KG1 (cell line): ENCODE data around the gene GSTO2.
"Not testable (repeated sequence)": the region's sequence is repeated elsewhere in the genome, so short reads cannot be mapped to it uniquely, and the experiment has no call there.

Experiments
- DNase-seq: peaks from one replicate; lab custom pipeline; 2025; lab: John Stamatoyannopoulos, UW

Gene GSTO2

GRCh38 chr10:104268713-104269645 lies at the start of gene GSTO2:
GSTO2 (plus strand) TSS chr10:104269184; CDS start chr10:104274916, 5,732 bp downstream.
- DNase-seq: peak; percentile 96

- DNase-seq: no peak
These were observed 48.5 kb upstream of the GSTO2 start for GRCh38 chr10:104220522-104220921.

GRCh38 chr10:104223304-104223703 lies 45.7 kb upstream of the GSTO2 start:
- no peak for DNase-seq

- DNase-seq: no peak
These were observed 38.5 kb upstream of the GSTO2 start for GRCh38 chr10:104230490-104230889.

- DNase-seq: peak; percentile 79
These were observed 37.0 kb upstream of the GSTO2 start, which contains the start of gene CFAP43 for GRCh38 chr10:104231784-104232612. CFAP43 (minus strand) TSS chr10:104232364; CDS start chr10:104232246, 118 bp downstream.

- no peak for DNase-seq
These were observed 36.3 kb upstream of the GSTO2 start for GRCh38 chr10:104232613-104233102.

GRCh38 chr10:104233817-104234216 lies 35.2 kb upstream of the GSTO2 start:
- DNase-seq: no peak

- DNase-seq: no peak
These were observed 34.0 kb upstream of the GSTO2 start for GRCh38 chr10:104234934-104235333.

- DNase-seq: no peak
These were observed 33.2 kb upstream of the GSTO2 start for GRCh38 chr10:104235801-104236200.

GRCh38 chr10:104240078-104240477 lies 28.9 kb upstream of the GSTO2 start:
- no peak for DNase-seq

GRCh38 chr10:104242545-104242944 lies 26.4 kb upstream of the GSTO2 start:
- no peak for DNase-seq

GRCh38 chr10:104243009-104243408 lies 26.0 kb upstream of the GSTO2 start:
- not testable (repeated sequence) for DNase-seq

GRCh38 chr10:104243512-104243911 lies 25.5 kb upstream of the GSTO2 start:
- no peak for DNase-seq

- no peak for DNase-seq
These were observed 23.8 kb upstream of the GSTO2 start for GRCh38 chr10:104245066-104245632.

- no peak for DNase-seq
These were observed 22.0 kb upstream of the GSTO2 start for GRCh38 chr10:104246976-104247375.

GRCh38 chr10:104247513-104248146 lies 21.4 kb upstream of the GSTO2 start:
- DNase-seq: peak; percentile 83

- DNase-seq: not testable (repeated sequence)
These were observed 20.1 kb upstream of the GSTO2 start for GRCh38 chr10:104248931-104249330.

- no peak for DNase-seq
These were observed 18.6 kb upstream of the GSTO2 start for GRCh38 chr10:104250371-104250770.

GRCh38 chr10:104251443-104251842 lies 17.5 kb upstream of the GSTO2 start:
- no peak for DNase-seq

GRCh38 chr10:104252368-104252767 lies 16.6 kb upstream of the GSTO2 start:
- no peak for DNase-seq

- no peak for DNase-seq
These were observed 15.9 kb upstream of the GSTO2 start for GRCh38 chr10:104253106-104253505.
